K562 (cell line): ENCODE measurements around the gene DIPK1A. TPM values are rescaled to one million over a fixed set of nuclear protein-coding genes. Genes with fewer than 3 reads are reported as not detected.

Experiments
- ATAC-seq: fragments of 200-7000 bp; cut with Tn5 transposase; 3 replicates; pipeline ENCODE4 v1.9.1; 2020; ENCODE audit warnings: moderate library complexity
- BruUV-seq: library from RNA; stranded (reverse); fragments of 400-500 nt; replicated peaks from 2 replicates; lab custom pipeline; 2021; lab: Mats Ljungman, UMichigan
- CTCF ChIA-PET: fragments of 300-600 bp; formaldehyde crosslinking; extraction: SDS; loops from one replicate; lab custom pipeline; 2021; ENCODE audit warnings: low intra/inter-chr PET ratio; lab: Yijun Ruan, JAX
- POLR2A ChIA-PET: fragments of 300-600, 350-650 bp; sonication (Branson Sonifier 250); formaldehyde crosslinking; extraction: SDS; loops from one replicate; lab custom pipeline; 2021; ENCODE audit warnings: antibody characterized with exemption, inconsistent platforms; lab: Yijun Ruan, JAX
- DNase-seq, 4 experiments: peaks; one replicate each; pipeline versions ENCODE4 v3.0.0 to v3.0.0-alpha.2; 2011 to 2018; ENCODE audit warnings: low spot score in 3 of 4, mixed read lengths in 3 of 4; ENCODE audit errors: extremely low read depth in 1 of 4
- FAIRE-seq: peaks from 2 replicates; lab custom pipeline; 2011; peaks lifted over from hg19 to GRCh38; lab: Jason Lieb, UNC
- H2AFZ ChIP-seq: 2 replicates; pipeline ENCODE4 v1.6.0; 2011; ENCODE audit warnings: low read depth, low read length, control low read depth, inconsistent platforms
- H3K27ac ChIP-seq: fragments of 200-600 bp; 3 replicates; pipeline ENCODE4 v1.8.0; 2011; ENCODE audit warnings: low read depth, mild to moderate bottlenecking, control low read depth, inconsistent platforms, low read length, moderate library complexity, mixed read lengths; ENCODE audit errors: extremely low read depth
- H3K27me3 ChIP-seq, 2 experiments: fragments of 300-600 bp in 1 of 2; 2 replicates in 1 of 2; 3 replicates in 1 of 2; pipeline versions ENCODE4 v1.6.0 to v1.8.0; 2011; ENCODE audit warnings: inconsistent platforms in 2 of 2, low read length in 2 of 2, mild to moderate bottlenecking in 1 of 2, mixed read lengths in 1 of 2, moderate library complexity in 1 of 2; ENCODE audit not compliant: control insufficient read depth in 2 of 2, insufficient read depth in 2 of 2
- H3K36me3 ChIP-seq: fragments of 300-600 bp; 3 replicates; pipeline ENCODE4 v1.8.0; 2011; ENCODE audit warnings: mild to moderate bottlenecking, low read length, inconsistent platforms; ENCODE audit not compliant: control insufficient read depth, insufficient read depth
- H3K4me1 ChIP-seq, 2 experiments: fragments of 200-600 bp in 1 of 2; replicated peaks in 1 of 2; 2 replicates in 1 of 2; 3 replicates in 1 of 2; pipeline versions ENCODE4 v1.5.1 to v1.8.0; 2011; ENCODE audit warnings: inconsistent platforms in 2 of 2, low read length in 2 of 2, mild to moderate bottlenecking in 1 of 2, mixed read lengths in 1 of 2, moderate library complexity in 1 of 2; ENCODE audit not compliant: control insufficient read depth in 2 of 2, insufficient read depth in 2 of 2
- H3K4me2 ChIP-seq: 2 replicates; pipeline ENCODE4 v1.6.1; 2011; ENCODE audit warnings: low read length, control low read depth, inconsistent platforms, mixed read lengths; ENCODE audit not compliant: insufficient read depth
- H3K4me3 ChIP-seq: fragments of 200-600 bp; sonication (generic), shearing (Covaris generic); 2 replicates; pipeline ENCODE4 v1.5.1; 2016; ENCODE audit warnings: control low read depth, inconsistent platforms
- H3K79me2 ChIP-seq: fragments of 200-600 bp; 3 replicates; pipeline ENCODE4 v1.8.0; 2011; ENCODE audit warnings: low read length, inconsistent platforms; ENCODE audit not compliant: control insufficient read depth, insufficient read depth
- H3K9ac ChIP-seq, 2 experiments: 2 replicates each; pipeline versions ENCODE4 v1.6.0 to v1.6.1; 2011; ENCODE audit warnings: low read depth in 2 of 2, low read length in 2 of 2, control low read depth in 1 of 2, inconsistent platforms in 1 of 2, mild to moderate bottlenecking in 1 of 2, mixed read lengths in 1 of 2; ENCODE audit not compliant: insufficient read depth in 1 of 2
- H3K9me1 ChIP-seq: one replicate; pipeline ENCODE4 v1.6.0; 2011; ENCODE audit warnings: inconsistent platforms, mild to moderate bottlenecking, low read length, moderate library complexity; ENCODE audit not compliant: control insufficient read depth, insufficient read depth
- H3K9me3 ChIP-seq: replicated peaks from 2 replicates; pipeline ENCODE4 v1.5.1; 2011; ENCODE audit warnings: low read depth, low read length, inconsistent platforms; ENCODE audit not compliant: control insufficient read depth, insufficient read depth
- H4K20me1 ChIP-seq: replicated peaks from 2 replicates; pipeline ENCODE4 v1.6.1; 2011; ENCODE audit warnings: low read length, inconsistent platforms, mixed read lengths; ENCODE audit not compliant: control insufficient read depth, insufficient read depth
- CREBBP ChIP-seq: IDR thresholded peaks from one replicate; pipeline ENCODE4 v1.6.1; 2012; ENCODE audit warnings: low read depth, mild to moderate bottlenecking, control low read depth, inconsistent platforms, low read length
- CSDE1 ChIP-seq, 2 experiments: fragments of 450-650 bp; IDR thresholded peaks; 2 replicates each; pipeline ENCODE4 v1.6.1; 2016; ENCODE audit warnings: mild to moderate bottlenecking in 1 of 2
- HNRNPH1 ChIP-seq: fragments of 200-400 bp; formaldehyde crosslinking; optimal IDR thresholded peaks from 2 replicates; pipeline ENCODE3; 2017; ENCODE audit warnings: low read depth, mild to moderate bottlenecking, low read length, moderate library complexity
- HNRNPLL ChIP-seq: fragments of 200-400 bp; formaldehyde crosslinking; IDR thresholded peaks from 2 replicates; pipeline ENCODE4 v1.6.1; 2017; ENCODE audit warnings: low read length, low read depth, mild to moderate bottlenecking; ENCODE audit not compliant: poor library complexity, severe bottlenecking
- JUND ChIP-seq, 2 experiments: IDR thresholded peaks; 2 replicates in 1 of 2; 3 replicates in 1 of 2; pipeline ENCODE4 v1.6.1; 2011; ENCODE audit warnings: borderline replicate concordance in 2 of 2, low read depth in 2 of 2, low read length in 2 of 2, improper control_type of control experiment in 1 of 2, missing biosample characterization in 1 of 2, missing genetic modification characterization in 1 of 2, missing genetic modification reagents in 1 of 2
- MBD2 ChIP-seq: sonication (generic); IDR thresholded peaks from 2 replicates; pipeline ENCODE4 v1.6.1; 2016; ENCODE audit warnings: low read depth, borderline replicate concordance
- SMAD4 ChIP-seq: fragments of 250-450 bp; sonication (Bioruptor Pico); conservative IDR thresholded peaks from 2 replicates; pipeline ENCODE4 v1.8.0; 2021; ENCODE audit warnings: inconsistent platforms, mild to moderate bottlenecking, moderate library complexity
- SOX6 ChIP-seq: fragments of 450-650 bp; IDR thresholded peaks from 2 replicates; pipeline ENCODE4 v1.6.1; 2014; ENCODE audit warnings: mild to moderate bottlenecking
- SRSF1 ChIP-seq: fragments of 200-400 bp; formaldehyde crosslinking; IDR thresholded peaks from 2 replicates; pipeline ENCODE4 v1.6.1; 2017; ENCODE audit warnings: mild to moderate bottlenecking, low read depth, low read length, moderate library complexity
- TAF9B ChIP-seq: fragments of 450-650 bp; IDR thresholded peaks from 2 replicates; pipeline ENCODE4 v1.6.1; 2018; ENCODE audit warnings: mild to moderate bottlenecking; ENCODE audit not compliant: partially characterized antibody
- TEAD1 ChIP-seq, 2 experiments: fragments of 450-650 bp in 1 of 2; sonication (generic) in 1 of 2; formaldehyde crosslinking; IDR thresholded peaks; 2 replicates each; pipeline versions ENCODE4 v1.4.0 to v1.8.0; 2020 to 2022; ENCODE audit warnings: mild to moderate bottlenecking in 2 of 2, missing genetic modification reagents in 1 of 2
- XRCC3 ChIP-seq: fragments of 450-650 bp; IDR thresholded peaks from 2 replicates; pipeline ENCODE4 v1.6.1; 2017; ENCODE audit warnings: mild to moderate bottlenecking, moderate library complexity
- ZKSCAN1 ChIP-seq: fragments of 150-350 bp; IDR thresholded peaks from 2 replicates; pipeline ENCODE4 v1.6.1; 2016; ENCODE audit warnings: low read depth, low read length
- ZNF197 ChIP-seq: fragments of 200-800 bp; sonication (Bioruptor generic); IDR thresholded peaks from 2 replicates; pipeline ENCODE4 v1.6.1; 2016; ENCODE audit warnings: low read depth, missing genetic modification characterization, missing compliant biosample characterization
- ZNF311 ChIP-seq: fragments of 250-450 bp; sonication (Bioruptor Pico); IDR thresholded peaks from 2 replicates; pipeline ENCODE4 v1.4.0; 2020; ENCODE audit warnings: mild to moderate bottlenecking, moderate library complexity
- ZNF354B ChIP-seq: fragments of 250-450 bp; sonication (Bioruptor Pico); IDR thresholded peaks from 2 replicates; pipeline ENCODE4 v1.4.0; 2020
- WGBS: fragments of 100-300 bp; shearing (Covaris generic); methylation state at CpG from one replicate; pipeline ENCODE4 v1.1.6; 2016; ENCODE audit warnings: low coverage, mixed read lengths; ENCODE audit not compliant: insufficient coverage; ENCODE audit errors: missing lambda C conversion rate; 5-methylcytosine and 5-hydroxymethylcytosine counted together
- in situ Hi-C: fragments of 300-500 bp; cut with MboI; formaldehyde crosslinking; loops from 4 replicates; pipeline ENCODE4 v1.15.0; 2018; ENCODE audit warnings: inconsistent platforms, mixed read lengths
- intact Hi-C: fragments of 100-400 bp; cut with micrococcal nuclease; formaldehyde crosslinking; loops from 2 replicates; pipeline ENCODE4 v1.14.2; 2022
- polyA plus RNA-seq, 8 experiments: library from polyadenylated mRNA; depleted of rRNA in 4 of 8; stranded (reverse) in 5 of 8; unstranded in 3 of 8; fragments of >200 nt; fragmentation: Nextera tagmentation in 2 of 8; fragmentation: Illumina TruSeq in 1 of 8; extraction: Ambion mirVana in 2 of 8; extraction: Trizol in 1 of 8; gene quantifications; 2 replicates each; pipeline versions ENCODE4 v1.2.1 to v1.2.3, GENCODE V29; 2011 to 2014; ENCODE audit warnings: inconsistent platforms in 1 of 8, missing spikeins in 1 of 8
- total RNA-seq, 7 experiments: library from RNA; depleted of rRNA in 6 of 7; stranded (reverse); fragments of >200 nt in 6 of 7; fragmentation: Illumina TruSeq in 2 of 7; extraction: Trizol in 2 of 7; gene quantifications; 2 replicates each; pipeline versions ENCODE4 v1.2.1 to v1.2.3, GENCODE V29; 2011 to 2021; ENCODE audit warnings: low replicate concordance in 1 of 7
- TF ChIP-seq, protein P1 (sequence below): fragments of 450-650 bp; IDR thresholded peaks from 2 replicates; pipeline ENCODE4 v1.6.1; 2016; ENCODE audit warnings: mild to moderate bottlenecking
- TF ChIP-seq, protein P2 (sequence below): sonication (generic); formaldehyde crosslinking; IDR thresholded peaks from 2 replicates; pipeline ENCODE4 v1.8.0; 2022; ENCODE audit warnings: mild to moderate bottlenecking, low read depth, missing genetic modification reagents
- TF ChIP-seq, protein P3 (sequence below): sonication (generic); formaldehyde crosslinking; IDR thresholded peaks from 2 replicates; pipeline ENCODE4 v1.8.1; 2023; ENCODE audit warnings: mild to moderate bottlenecking, missing genetic modification reagents

Gene DIPK1A
- total and polyA plus RNA-seq, 9 of the 15 experiments (the other 6 are each of a cell fraction or from before 2014, with no cell fraction given), result 0.54 to 2.5 (median 1.3) TPM

DNA sequence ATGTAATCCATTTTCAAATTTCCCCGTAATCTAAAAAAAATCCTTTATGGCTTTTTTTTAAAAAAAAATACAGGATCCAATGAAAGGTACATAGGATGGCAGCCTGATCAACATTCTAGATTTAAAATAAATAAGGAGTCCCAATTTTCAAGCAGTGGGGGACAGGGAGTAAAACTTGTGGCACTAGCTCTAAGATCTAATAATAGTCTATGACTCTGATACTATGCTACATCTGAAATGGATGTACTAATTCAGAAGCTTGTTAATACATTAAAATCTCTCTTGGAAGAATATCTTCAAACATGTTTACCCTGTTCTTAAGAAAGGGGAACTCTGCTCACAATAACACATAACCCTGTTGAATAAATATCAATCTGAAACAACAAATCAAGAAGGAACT lies 8.5 kb downstream of the DIPK1A start:
- ATAC-seq (no peak), DNase-seq (no peak), FAIRE-seq (no peak)
- no TSS peak for BruUV-seq
- no peak overlapping the region for H2AFZ ChIP-seq
- H3K4me2 ChIP-seq, result no peak overlapping the region
- no peaks in the 10 kb centered on the region for H3K9me1 ChIP-seq
- H3K9ac ChIP-seq, result no peak overlapping the region
- H3K4me1 ChIP-seq, result peaks cover 15 to 42% of the 10 kb centered on the region in 2 experiments
- no peaks in the 10 kb centered on the region for H3K27me3 ChIP-seq
- no peaks in the 10 kb centered on the region for H3K9me3 ChIP-seq
- no peak overlapping the region for H3K4me3 ChIP-seq
- in situ Hi-C loops (no loop called here), intact Hi-C loops (loop anchor here (5.0 kb wide), 2 partner anchors 40 to 50 kb away; no protein-coding TSS in a partner anchor)
- no peaks in the 10 kb centered on the region for H3K79me2 ChIP-seq
- ChIA-PET POLR2A (interaction anchor here (0.6 kb wide), 1 partner anchor 142 kb away, joined by 3 read pairs; no protein-coding TSS in a partner anchor), CTCF (no interaction called here)
- no peaks in the 10 kb centered on the region for H3K36me3 ChIP-seq
- no peak overlapping the region for H3K27ac ChIP-seq
- WGBS, result 100% methylated on average over 1 of the region's 1 CpG
- H4K20me1 ChIP-seq, result no peaks in the 10 kb centered on the region
- TF ChIP-seq CREBBP (no peak), MBD2 (no peak), ZNF311 (no peak), ZKSCAN1 (no peak), SRSF1 (no peak), XRCC3 (no peak), ZNF354B (CRISPR knock-in tag) (no peak), CSDE1 (IDR thresholded peaks at IDR 0.05) (no peak), TEAD1 (CRISPR knock-in tag; IDR thresholded peaks at IDR 0.05) (no peak), HNRNPLL (no peak), SMAD4 (CRISPR knock-in tag) (no peak), JUND (IDR thresholded peaks at IDR 0.05; ENCODE audit: borderline replicate concordance, low read depth, low read length) (no peak), JUND (tag; IDR thresholded peaks at IDR 0.05; ENCODE audit: borderline replicate concordance, low read depth, low read length) (no peak), ZNF197 (CRISPR knock-in tag) (no peak), HNRNPH1 (no peak), TAF9B (no peak), SOX6 (no peak)
- TF ChIP-seq, protein P1, sequence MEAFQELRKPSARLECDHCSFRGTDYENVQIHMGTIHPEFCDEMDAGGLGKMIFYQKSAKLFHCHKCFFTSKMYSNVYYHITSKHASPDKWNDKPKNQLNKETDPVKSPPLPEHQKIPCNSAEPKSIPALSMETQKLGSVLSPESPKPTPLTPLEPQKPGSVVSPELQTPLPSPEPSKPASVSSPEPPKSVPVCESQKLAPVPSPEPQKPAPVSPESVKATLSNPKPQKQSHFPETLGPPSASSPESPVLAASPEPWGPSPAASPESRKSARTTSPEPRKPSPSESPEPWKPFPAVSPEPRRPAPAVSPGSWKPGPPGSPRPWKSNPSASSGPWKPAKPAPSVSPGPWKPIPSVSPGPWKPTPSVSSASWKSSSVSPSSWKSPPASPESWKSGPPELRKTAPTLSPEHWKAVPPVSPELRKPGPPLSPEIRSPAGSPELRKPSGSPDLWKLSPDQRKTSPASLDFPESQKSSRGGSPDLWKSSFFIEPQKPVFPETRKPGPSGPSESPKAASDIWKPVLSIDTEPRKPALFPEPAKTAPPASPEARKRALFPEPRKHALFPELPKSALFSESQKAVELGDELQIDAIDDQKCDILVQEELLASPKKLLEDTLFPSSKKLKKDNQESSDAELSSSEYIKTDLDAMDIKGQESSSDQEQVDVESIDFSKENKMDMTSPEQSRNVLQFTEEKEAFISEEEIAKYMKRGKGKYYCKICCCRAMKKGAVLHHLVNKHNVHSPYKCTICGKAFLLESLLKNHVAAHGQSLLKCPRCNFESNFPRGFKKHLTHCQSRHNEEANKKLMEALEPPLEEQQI, result no peak
- TF ChIP-seq, protein P2, sequence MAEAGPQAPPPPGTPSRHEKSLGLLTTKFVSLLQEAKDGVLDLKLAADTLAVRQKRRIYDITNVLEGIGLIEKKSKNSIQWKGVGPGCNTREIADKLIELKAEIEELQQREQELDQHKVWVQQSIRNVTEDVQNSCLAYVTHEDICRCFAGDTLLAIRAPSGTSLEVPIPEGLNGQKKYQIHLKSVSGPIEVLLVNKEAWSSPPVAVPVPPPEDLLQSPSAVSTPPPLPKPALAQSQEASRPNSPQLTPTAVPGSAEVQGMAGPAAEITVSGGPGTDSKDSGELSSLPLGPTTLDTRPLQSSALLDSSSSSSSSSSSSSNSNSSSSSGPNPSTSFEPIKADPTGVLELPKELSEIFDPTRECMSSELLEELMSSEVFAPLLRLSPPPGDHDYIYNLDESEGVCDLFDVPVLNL (CRISPR knock-in tag), result no peak
- TF ChIP-seq, protein P3, sequence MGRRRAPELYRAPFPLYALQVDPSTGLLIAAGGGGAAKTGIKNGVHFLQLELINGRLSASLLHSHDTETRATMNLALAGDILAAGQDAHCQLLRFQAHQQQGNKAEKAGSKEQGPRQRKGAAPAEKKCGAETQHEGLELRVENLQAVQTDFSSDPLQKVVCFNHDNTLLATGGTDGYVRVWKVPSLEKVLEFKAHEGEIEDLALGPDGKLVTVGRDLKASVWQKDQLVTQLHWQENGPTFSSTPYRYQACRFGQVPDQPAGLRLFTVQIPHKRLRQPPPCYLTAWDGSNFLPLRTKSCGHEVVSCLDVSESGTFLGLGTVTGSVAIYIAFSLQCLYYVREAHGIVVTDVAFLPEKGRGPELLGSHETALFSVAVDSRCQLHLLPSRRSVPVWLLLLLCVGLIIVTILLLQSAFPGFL (CRISPR knock-in tag), result no peak
